Measurements from ENCODE around the gene CRY1. TPM values are rescaled to one million over a fixed set of nuclear protein-coding genes. Genes with fewer than 3 reads are reported as not detected.
"Not testable (repeated sequence)": the region's sequence is repeated elsewhere in the genome, so short reads cannot be mapped to it uniquely, and the experiment has no call there.

Gene CRY1
- total RNA-seq, 4 donors from 2014 or later = 23.7 to 51.2 (median 40.1) TPM

DNA sequence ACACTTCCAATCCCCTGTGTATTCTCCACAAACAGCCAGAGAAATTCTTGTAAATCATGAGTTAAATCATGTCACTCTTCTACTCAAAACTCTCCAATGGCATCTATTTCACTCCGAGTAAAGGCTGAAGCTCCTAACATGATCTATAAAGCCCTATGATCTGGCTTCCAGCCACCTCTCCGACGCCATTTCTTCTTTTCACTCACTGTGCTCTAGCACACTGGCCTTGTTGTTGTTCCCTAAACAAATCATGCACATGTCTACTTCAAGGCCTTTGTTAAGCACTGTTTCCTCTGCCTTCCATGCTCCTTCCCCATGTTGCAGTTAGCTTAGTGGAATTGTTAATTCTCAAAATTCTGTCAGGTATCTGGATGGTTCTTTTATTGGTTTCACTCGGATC is 76.3 kb downstream of the CRY1 start:
- H3K27me3 ChIP-seq = no peaks in the 10 kb centered on the region
- TF ChIP-seq EP300 (IDR thresholded peaks at IDR 0.05) = no peak
- TF ChIP-seq POLR2A (IDR thresholded peaks at IDR 0.05) = no peak
- TF ChIP-seq POLR2AphosphoS5 (IDR thresholded peaks at IDR 0.05) = no peak
- TF ChIP-seq, protein P1, sequence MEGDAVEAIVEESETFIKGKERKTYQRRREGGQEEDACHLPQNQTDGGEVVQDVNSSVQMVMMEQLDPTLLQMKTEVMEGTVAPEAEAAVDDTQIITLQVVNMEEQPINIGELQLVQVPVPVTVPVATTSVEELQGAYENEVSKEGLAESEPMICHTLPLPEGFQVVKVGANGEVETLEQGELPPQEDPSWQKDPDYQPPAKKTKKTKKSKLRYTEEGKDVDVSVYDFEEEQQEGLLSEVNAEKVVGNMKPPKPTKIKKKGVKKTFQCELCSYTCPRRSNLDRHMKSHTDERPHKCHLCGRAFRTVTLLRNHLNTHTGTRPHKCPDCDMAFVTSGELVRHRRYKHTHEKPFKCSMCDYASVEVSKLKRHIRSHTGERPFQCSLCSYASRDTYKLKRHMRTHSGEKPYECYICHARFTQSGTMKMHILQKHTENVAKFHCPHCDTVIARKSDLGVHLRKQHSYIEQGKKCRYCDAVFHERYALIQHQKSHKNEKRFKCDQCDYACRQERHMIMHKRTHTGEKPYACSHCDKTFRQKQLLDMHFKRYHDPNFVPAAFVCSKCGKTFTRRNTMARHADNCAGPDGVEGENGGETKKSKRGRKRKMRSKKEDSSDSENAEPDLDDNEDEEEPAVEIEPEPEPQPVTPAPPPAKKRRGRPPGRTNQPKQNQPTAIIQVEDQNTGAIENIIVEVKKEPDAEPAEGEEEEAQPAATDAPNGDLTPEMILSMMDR (IDR thresholded peaks at IDR 0.05) = no peak
- no peak overlapping the region for H3K27ac ChIP-seq
- 92 to 94% methylated on average over 4 of the region's 4 CpGs for WGBS, 2 donors (ENCODE audit: low coverage in 1 of 2)
- H3K4me3 ChIP-seq = no peak overlapping the region
- no peaks in the 10 kb centered on the region for H3K4me1 ChIP-seq
- H3K36me3 ChIP-seq = peaks cover 0 to 24% of the 10 kb centered on the region in 2 donors
- H3K9me3 ChIP-seq = no peaks in the 10 kb centered on the region
- ATAC-seq = no peak

DNA sequence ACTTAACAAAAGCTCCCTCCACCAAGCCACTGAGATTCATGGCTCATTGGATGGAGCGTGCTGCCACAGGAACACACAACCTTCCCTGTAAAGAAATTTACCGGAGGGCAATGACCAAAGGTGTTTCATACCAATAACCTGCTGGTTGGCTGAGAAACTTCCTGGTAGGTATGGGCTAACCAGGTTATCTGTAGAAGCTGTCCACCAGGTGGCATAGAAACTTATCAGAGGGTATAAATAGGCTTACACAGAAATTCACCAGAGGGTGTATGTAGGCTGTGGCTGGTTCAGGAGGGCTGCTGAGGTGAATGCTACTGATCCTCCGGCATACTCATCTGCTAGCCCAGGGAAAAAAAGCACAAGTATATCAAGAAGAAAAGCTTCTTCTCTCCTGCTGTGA is 79.3 kb downstream of the CRY1 start:
- no peak for ATAC-seq
- WGBS, 2 donors (ENCODE audit: low coverage in 1 of 2) = 67 to 82% methylated on average over 3 of the region's 3 CpGs
- no peak for TF ChIP-seq EP300 (IDR thresholded peaks at IDR 0.05)
- no peak for TF ChIP-seq POLR2AphosphoS5 (IDR thresholded peaks at IDR 0.05)
- TF ChIP-seq, protein P1 (IDR thresholded peaks at IDR 0.05) = no peak
- TF ChIP-seq POLR2A (IDR thresholded peaks at IDR 0.05) = no peak

DNA sequence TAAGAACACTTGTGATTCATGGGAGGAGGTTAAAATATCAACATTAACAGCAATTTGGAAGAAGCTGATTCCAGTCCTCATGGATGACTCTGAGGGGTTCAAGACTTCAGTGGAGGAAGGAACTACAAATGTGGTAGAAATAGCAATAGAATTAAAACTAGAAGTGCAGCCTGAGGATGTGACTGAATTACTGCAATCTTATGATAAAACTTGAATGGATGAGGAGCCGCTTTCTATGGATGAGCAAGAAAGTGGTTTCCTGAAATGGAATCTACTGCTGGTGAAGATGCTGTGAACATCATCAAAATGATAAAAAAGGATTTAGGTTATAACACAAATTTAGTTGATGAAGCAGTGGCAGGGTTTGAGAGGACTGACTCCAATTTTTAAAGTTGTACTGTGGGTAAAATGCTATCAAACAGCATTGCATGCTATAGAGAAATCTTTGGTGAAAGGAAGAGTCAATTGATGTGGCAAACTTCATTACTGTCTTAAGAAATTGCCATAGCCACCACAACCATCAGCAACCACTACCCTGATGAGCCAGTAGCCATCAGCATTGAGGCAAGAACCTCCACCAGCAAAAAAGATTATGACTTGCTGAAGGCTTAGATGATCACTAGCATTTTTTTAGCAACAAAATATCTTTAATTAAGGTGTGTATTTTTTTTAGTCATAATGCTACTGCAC is 80.5 kb downstream of the CRY1 start:
- H3K27ac ChIP-seq = no peak overlapping the region
- TF ChIP-seq, protein P1 (IDR thresholded peaks at IDR 0.05) = no peak
- TF ChIP-seq POLR2A (IDR thresholded peaks at IDR 0.05) = no peak
- TF ChIP-seq POLR2AphosphoS5 (IDR thresholded peaks at IDR 0.05) = no peak
- TF ChIP-seq EP300 (IDR thresholded peaks at IDR 0.05) = no peak

More for the DNA sequence above, 79.3 kb downstream of the CRY1 start:
- no peak overlapping the region for H3K4me3 ChIP-seq
- H3K36me3 ChIP-seq = peaks cover 0 to 16% of the 10 kb centered on the region in 2 donors
- no peak overlapping the region for H3K27ac ChIP-seq
- H3K4me1 ChIP-seq = no peaks in the 10 kb centered on the region
- no peaks in the 10 kb centered on the region for H3K9me3 ChIP-seq
- no peaks in the 10 kb centered on the region for H3K27me3 ChIP-seq

DNA sequence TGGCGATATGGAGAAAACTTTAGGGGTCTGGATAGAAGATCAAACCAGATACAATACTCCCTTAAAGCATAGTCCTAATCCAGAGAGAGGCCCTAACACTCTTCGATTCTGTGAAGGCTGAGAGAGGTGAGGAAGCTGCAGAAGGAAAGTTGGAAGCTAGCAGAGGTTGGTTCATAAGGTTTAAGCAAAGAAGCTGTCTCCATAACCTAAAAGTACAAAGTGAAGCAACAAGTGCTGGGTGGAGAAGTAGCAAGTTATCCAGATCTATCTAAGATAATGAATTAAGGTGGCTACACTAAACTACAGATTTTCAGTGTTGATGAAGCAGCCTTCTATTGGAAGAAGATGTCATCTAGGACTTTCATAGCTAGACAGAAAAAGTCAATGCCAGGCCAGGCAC is 81.8 kb downstream of the CRY1 start:
- Histone ChIP-seq H3K9me3 (no peaks in the 10 kb centered on the region), H3K27ac (no peak overlapping the region), H3K4me3 (no peak overlapping the region), H3K27me3 (no peaks in the 10 kb centered on the region), H3K4me1 (no peaks in the 10 kb centered on the region), H3K36me3 (no peaks in the 10 kb centered on the region)
- WGBS, 2 donors (ENCODE audit: low coverage in 1 of 2) = 94 to 100% methylated on average over 1 to 2 of the region's 2 CpGs
- TF ChIP-seq EP300 (IDR thresholded peaks at IDR 0.05) = no peak
- TF ChIP-seq, protein P1 (IDR thresholded peaks at IDR 0.05) = no peak
- no peak for TF ChIP-seq POLR2A (IDR thresholded peaks at IDR 0.05)
- no peak for TF ChIP-seq POLR2AphosphoS5 (IDR thresholded peaks at IDR 0.05)
- no peak for ATAC-seq

More for the DNA sequence above, 80.5 kb downstream of the CRY1 start:
- WGBS, 2 donors (ENCODE audit: low coverage in 1 of 2) = 87 to 100% methylated on average over 1 of the region's 1 CpG
- H3K4me1 ChIP-seq = no peaks in the 10 kb centered on the region
- H3K36me3 ChIP-seq = peaks cover 0 to 10% of the 10 kb centered on the region in 2 donors
- no peak for ATAC-seq
- no peaks in the 10 kb centered on the region for H3K9me3 ChIP-seq
- no peaks in the 10 kb centered on the region for H3K27me3 ChIP-seq
- H3K4me3 ChIP-seq = no peak overlapping the region

DNA sequence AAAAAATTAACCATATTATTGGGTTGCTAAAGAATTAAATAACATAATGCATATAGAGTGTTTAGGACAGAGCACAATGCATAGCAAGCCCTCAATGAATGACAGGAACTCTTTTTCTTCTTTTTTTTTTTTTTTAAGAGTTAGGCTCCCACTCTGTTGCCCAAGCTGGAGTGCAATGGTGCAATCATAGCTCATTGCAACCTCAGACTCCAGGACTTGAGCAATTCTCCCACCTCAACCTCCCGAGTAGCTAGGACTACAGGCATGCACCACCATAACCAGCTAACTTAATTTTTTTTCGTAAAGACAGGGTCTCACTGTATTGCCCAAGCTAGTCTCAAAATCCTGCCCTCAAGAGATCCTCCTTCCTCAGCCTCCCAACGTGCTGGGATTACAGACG is 85.9 kb downstream of the CRY1 start:
- no peak for TF ChIP-seq POLR2AphosphoS5 (IDR thresholded peaks at IDR 0.05)
- TF ChIP-seq EP300 (IDR thresholded peaks at IDR 0.05) = no peak
- TF ChIP-seq, protein P1 (IDR thresholded peaks at IDR 0.05) = no peak
- no peak for TF ChIP-seq POLR2A (IDR thresholded peaks at IDR 0.05)
- Histone ChIP-seq H3K4me1 (no peaks in the 10 kb centered on the region), H3K4me3 (no peak overlapping the region), H3K9me3 (no peaks in the 10 kb centered on the region), H3K36me3 (no peaks in the 10 kb centered on the region), H3K27me3 (no peaks in the 10 kb centered on the region), H3K27ac (no peak overlapping the region)
- ATAC-seq = no peak
- 94 to 95% methylated on average over 3 to 4 of the region's 4 CpGs for WGBS, 2 donors (ENCODE audit: low coverage in 1 of 2)

DNA sequence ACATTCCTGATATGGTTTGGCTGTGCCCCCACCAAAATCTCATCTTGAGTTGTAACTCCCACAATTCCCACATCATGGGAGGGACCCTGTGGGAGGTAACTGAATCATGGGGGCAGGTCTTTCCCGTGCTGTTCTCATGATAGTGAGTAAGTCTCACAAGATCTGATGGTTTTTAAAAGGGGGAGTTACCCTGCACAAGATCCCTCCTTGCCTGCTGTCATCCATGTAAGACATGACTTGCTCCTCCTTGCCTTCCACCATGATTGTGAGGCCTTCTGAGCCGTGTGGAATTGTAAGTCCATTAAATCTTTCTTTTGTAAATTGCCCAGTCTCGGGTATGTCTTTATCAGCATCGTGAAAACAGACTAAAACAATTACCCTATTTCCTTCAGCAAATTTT is 90.7 kb downstream of the CRY1 start:
- H3K27me3 ChIP-seq, H3K27ac ChIP-seq, H3K4me1 ChIP-seq, H3K9me3 ChIP-seq, H3K4me3 ChIP-seq, ATAC-seq: not testable (repeated sequence)
- peaks cover 0 to 34% of the 10 kb centered on the region in 2 donors for H3K36me3 ChIP-seq
- WGBS, 2 donors (ENCODE audit: low coverage in 1 of 2) = 60 to 70% methylated on average over 3 of the region's 4 CpGs
